GM12872 (cell line): ENCODE results near the gene HSD3B2.

Source experiments
- CTCF ChIP-seq: IDR thresholded peaks from 3 replicates; pipeline ENCODE4 v1.5.1; 2011; ENCODE audit warnings: low read depth, mild to moderate bottlenecking, low read length, moderate library complexity; ENCODE audit not compliant: insufficient read depth

Gene HSD3B2

GRCh38 chr1:119373465-119373864 lies 41.5 kb upstream of the HSD3B2 start:
- no peak for TF ChIP-seq CTCF

GRCh38 chr1:119374208-119374874 lies 40.6 kb upstream of the HSD3B2 start:
- TF ChIP-seq CTCF = no peak

GRCh38 chr1:119375366-119375765 lies 39.6 kb upstream of the HSD3B2 start:
- no peak for TF ChIP-seq CTCF

- no peak for TF ChIP-seq CTCF
Observed at GRCh38 chr1:119376594-119376993, 38.4 kb upstream of the HSD3B2 start.

- no peak for TF ChIP-seq CTCF
Observed at GRCh38 chr1:119379117-119379516, 35.8 kb upstream of the HSD3B2 start.

GRCh38 chr1:119380304-119380703 lies 34.6 kb upstream of the HSD3B2 start:
- no peak for TF ChIP-seq CTCF

GRCh38 chr1:119380983-119381662 lies 33.8 kb upstream of the HSD3B2 start:
- TF ChIP-seq CTCF = no peak
